ENCODE data around the gene EML4. TPM values are rescaled to one million over a fixed set of nuclear protein-coding genes. Genes with fewer than 3 reads are reported as not detected.

EML4 gene
- total and polyA plus RNA-seq, 7 experiments from 2014 or later = 64.9 to 167 (median 141) TPM

GRCh38 chr2:42296226-42296625 lies 127.1 kb downstream of the EML4 start:
- Mint-ChIP-seq H3K27me3 (no peaks in the 10 kb centered on the region), H3K27ac (peak overlapping the region; percentile 34 to 93 (median 68)), H3K4me3 (peak overlapping the region in 5 of 10 donors; percentile 3 to 77 (median 25)), H3K4me1 (peaks cover 30 to 60% (median 53%) of the 10 kb centered on the region in 7 donors), H3K36me3 (peaks cover 7 to 73% (median 56%) of the 10 kb centered on the region in 5 donors), H3K9me3 (peaks cover 0 to 5% (median 0%) of the 10 kb centered on the region in 11 donors)
- H3K4me1 ChIP-seq (ENCODE audit: control insufficient read depth in 2 of 2, insufficient read depth in 2 of 2, low read length in 2 of 2) = peaks cover 35 to 53% of the 10 kb centered on the region in 2 donors
- no peak for DNase-seq
- H3K36me3 ChIP-seq (ENCODE audit: control insufficient read depth in 2 of 3, insufficient read depth in 3 of 3, low read length in 3 of 3) = peaks cover 4 to 44% (median 5%) of the 10 kb centered on the region in 3 experiments
- CTCF ChIA-PET = interaction anchor here (0.7 kb wide), 3 partner anchors 13 to 1117 kb away, joined by 3 read pairs; no protein-coding TSS in a partner anchor
- intact Hi-C loops (cut with micrococcal nuclease) = loop anchor here (2.0 kb wide), 4 partner anchors 15 to 65 kb away; partner anchors contain the start of gene COX7A2L (in 2 of the 2)
- ATAC-seq = no peak
- H3K9me3 ChIP-seq (ENCODE audit: control insufficient read depth in 2 of 3, low read length in 3 of 3) = no peaks in the 10 kb centered on the region
- POLR2A ChIA-PET = no interaction called here
- H3K27ac ChIP-seq (ENCODE audit: low read depth, low read length) = peak overlapping the region; percentile 24
- H3K27me3 ChIP-seq (ENCODE audit: control insufficient read depth in 2 of 2, insufficient read depth in 2 of 2, low read length in 2 of 2) = no peaks in the 10 kb centered on the region
- H3K4me3 ChIP-seq (ENCODE audit: low read length) = no peak overlapping the region

- Mint-ChIP-seq H3K4me3 (peak overlapping the region; percentile 29 to 77 (median 62)), H3K27me3 (no peaks in the 10 kb centered on the region), H3K9me3 (peaks cover 0 to 5% (median 0%) of the 10 kb centered on the region in 11 donors), H3K36me3 (peaks cover 7 to 70% (median 50%) of the 10 kb centered on the region in 5 donors), H3K4me1 (peaks cover 30 to 65% (median 53%) of the 10 kb centered on the region in 7 donors), H3K27ac (peak overlapping the region; percentile 68 to 93 (median 84))
- POLR2A ChIA-PET = interaction anchor here (2.2 kb wide), 1 partner anchor 64 kb away, joined by 6 read pairs; the partner anchor contains the start of gene COX7A2L
- peak; percentile 87 for ATAC-seq
- CTCF ChIA-PET = no interaction called here
- Histone ChIP-seq H3K27me3 (ENCODE audit: control insufficient read depth in 2 of 2, insufficient read depth in 2 of 2, low read length in 2 of 2) (no peaks in the 10 kb centered on the region), H3K4me3 (ENCODE audit: low read length) (peak overlapping the region; percentile 2), H3K27ac (ENCODE audit: low read depth, low read length) (peak overlapping the region; percentile 45), H3K36me3 (ENCODE audit: control insufficient read depth in 2 of 3, insufficient read depth in 3 of 3, low read length in 3 of 3) (peaks cover 0 to 32% (median 3%) of the 10 kb centered on the region in 3 experiments), H3K4me1 (ENCODE audit: control insufficient read depth in 2 of 2, insufficient read depth in 2 of 2, low read length in 2 of 2) (peaks cover 35 to 53% of the 10 kb centered on the region in 2 donors), H3K9me3 (ENCODE audit: control insufficient read depth in 2 of 3, low read length in 3 of 3) (no peaks in the 10 kb centered on the region)
- intact Hi-C loops (cut with micrococcal nuclease) = loop anchor here (1.0 to 2.0 kb wide), 5 partner anchors 10 to 63 kb away; partner anchors contain the start of gene COX7A2L (in 2 of the 2)
- peak in 6 of 9 donors; percentile 28 to 74 (median 58) for DNase-seq
Measured at GRCh38 chr2:42297322-42297936, 128.3 kb downstream of the EML4 start.

GRCh38 chr2:42298132-42298531 lies 129.0 kb downstream of the EML4 start:
- POLR2A ChIA-PET = interaction anchor here (0.9 to 2.2 kb wide), 2 partner anchors 49 to 63 kb away, joined by 3 to 6 read pairs; partner anchors contain the start of gene COX7A2L
- ATAC-seq = no peak
- no peak for DNase-seq
- Histone ChIP-seq H3K27ac (ENCODE audit: low read depth, low read length) (no peak overlapping the region), H3K27me3 (ENCODE audit: control insufficient read depth in 2 of 2, insufficient read depth in 2 of 2, low read length in 2 of 2) (no peaks in the 10 kb centered on the region), H3K36me3 (ENCODE audit: control insufficient read depth in 2 of 3, insufficient read depth in 3 of 3, low read length in 3 of 3) (peaks cover 3 to 33% (median 8%) of the 10 kb centered on the region in 3 experiments), H3K4me3 (ENCODE audit: low read length) (peak overlapping the region; percentile 2), H3K4me1 (ENCODE audit: control insufficient read depth in 2 of 2, insufficient read depth in 2 of 2, low read length in 2 of 2) (peaks cover 35 to 53% of the 10 kb centered on the region in 2 donors), H3K9me3 (ENCODE audit: control insufficient read depth in 2 of 3, low read length in 3 of 3) (no peaks in the 10 kb centered on the region)
- peak overlapping the region; percentile 60 to 93 (median 83) for H3K27ac Mint-ChIP-seq
- CTCF ChIA-PET = no interaction called here
- intact Hi-C loops (cut with micrococcal nuclease) = no loop called here
- peaks cover 30 to 65% (median 53%) of the 10 kb centered on the region in 7 donors for H3K4me1 Mint-ChIP-seq
- H3K27me3 Mint-ChIP-seq = no peaks in the 10 kb centered on the region
- H3K36me3 Mint-ChIP-seq = peaks cover 7 to 67% (median 46%) of the 10 kb centered on the region in 5 donors
- peaks cover 0 to 5% (median 0%) of the 10 kb centered on the region in 11 donors for H3K9me3 Mint-ChIP-seq
- peak overlapping the region in 6 of 10 donors; percentile 25 to 77 (median 62) for H3K4me3 Mint-ChIP-seq

GRCh38 chr2:42298996-42299754 lies 130.0 kb downstream of the EML4 start:
- DNase-seq (no peak), ATAC-seq (no peak)
- Mint-ChIP-seq H3K27me3 (no peaks in the 10 kb centered on the region), H3K4me1 (peaks cover 31 to 72% (median 54%) of the 10 kb centered on the region in 7 donors), H3K27ac (peak overlapping the region; percentile 5 to 93 (median 76)), H3K4me3 (peak overlapping the region in 4 of 10 donors; percentile 13 to 60 (median 38)), H3K36me3 (peaks cover 11 to 71% (median 50%) of the 10 kb centered on the region in 5 donors), H3K9me3 (peaks cover 0 to 5% (median 0%) of the 10 kb centered on the region in 11 donors)
- Histone ChIP-seq H3K27ac (ENCODE audit: low read depth, low read length) (no peak overlapping the region), H3K4me3 (ENCODE audit: low read length) (peak overlapping the region; percentile 10), H3K36me3 (ENCODE audit: control insufficient read depth in 2 of 3, insufficient read depth in 3 of 3, low read length in 3 of 3) (peaks cover 7 to 40% (median 12%) of the 10 kb centered on the region in 3 experiments), H3K9me3 (ENCODE audit: control insufficient read depth in 2 of 3, low read length in 3 of 3) (no peaks in the 10 kb centered on the region), H3K4me1 (ENCODE audit: control insufficient read depth in 2 of 2, insufficient read depth in 2 of 2, low read length in 2 of 2) (peaks cover 35 to 53% of the 10 kb centered on the region in 2 donors), H3K27me3 (ENCODE audit: control insufficient read depth in 2 of 2, insufficient read depth in 2 of 2, low read length in 2 of 2) (no peaks in the 10 kb centered on the region)
- ChIA-PET CTCF (interaction anchor here (0.6 kb wide), 2 partner anchors 361 to 532 kb away, joined by 3 to 4 read pairs; no protein-coding TSS in a partner anchor), POLR2A (interaction anchor here (0.7 to 2.2 kb wide), 2 partner anchors 62 to 511 kb away, joined by 3 to 6 read pairs; partner anchors contain the start of gene COX7A2L)
- intact Hi-C loops (cut with micrococcal nuclease) = no loop called here

- peaks cover 33 to 71% (median 51%) of the 10 kb centered on the region in 7 donors for H3K4me1 Mint-ChIP-seq
- Histone ChIP-seq H3K36me3 (ENCODE audit: control insufficient read depth in 2 of 3, insufficient read depth in 3 of 3, low read length in 3 of 3) (peaks cover 7 to 35% (median 12%) of the 10 kb centered on the region in 3 experiments), H3K27me3 (ENCODE audit: control insufficient read depth in 2 of 2, insufficient read depth in 2 of 2, low read length in 2 of 2) (no peaks in the 10 kb centered on the region), H3K4me3 (ENCODE audit: low read length) (no peak overlapping the region), H3K27ac (ENCODE audit: low read depth, low read length) (no peak overlapping the region), H3K9me3 (ENCODE audit: control insufficient read depth in 2 of 3, low read length in 3 of 3) (no peaks in the 10 kb centered on the region), H3K4me1 (ENCODE audit: control insufficient read depth in 2 of 2, insufficient read depth in 2 of 2, low read length in 2 of 2) (peaks cover 35 to 50% of the 10 kb centered on the region in 2 donors)
- H3K9me3 Mint-ChIP-seq = peaks cover 0 to 5% (median 0%) of the 10 kb centered on the region in 11 donors
- POLR2A ChIA-PET = interaction anchor here (0.7 kb wide), 1 partner anchor 233 kb away, joined by 3 read pairs; no protein-coding TSS in a partner anchor
- peak overlapping the region in 2 of 9 donors; percentile 8 to 84 for H3K27ac Mint-ChIP-seq
- peaks cover 11 to 67% (median 45%) of the 10 kb centered on the region in 5 donors for H3K36me3 Mint-ChIP-seq
- CTCF ChIA-PET = interaction anchor here (1.0 kb wide), 1 partner anchor 10 kb away, joined by 4 read pairs; no protein-coding TSS in a partner anchor
- H3K4me3 Mint-ChIP-seq = no peak overlapping the region
- no peaks in the 10 kb centered on the region for H3K27me3 Mint-ChIP-seq
- ATAC-seq (no peak), DNase-seq (no peak)
- intact Hi-C loops (cut with micrococcal nuclease) = loop anchor here in 1 of 2 donors (2.0 kb wide), 1 partner anchor 16 kb away; no protein-coding TSS in a partner anchor
Measured at GRCh38 chr2:42300527-42300926, 131.4 kb downstream of the EML4 start.

- peaks cover 7 to 33% (median 16%) of the 10 kb centered on the region in 3 experiments for H3K36me3 ChIP-seq (ENCODE audit: control insufficient read depth in 2 of 3, insufficient read depth in 3 of 3, low read length in 3 of 3)
- no peak overlapping the region for H3K4me3 Mint-ChIP-seq
- CTCF ChIA-PET = no interaction called here
Measured at GRCh38 chr2:42303252-42303651, 134.1 kb downstream of the EML4 start.

More at GRCh38 chr2:42303252-42303651, 134.1 kb downstream of the EML4 start:
- POLR2A ChIA-PET = no interaction called here
- peaks cover 20 to 27% of the 10 kb centered on the region in 2 donors for H3K4me1 ChIP-seq (ENCODE audit: control insufficient read depth in 2 of 2, insufficient read depth in 2 of 2, low read length in 2 of 2)
- DNase-seq (no peak), ATAC-seq (no peak)
- no peak overlapping the region for H3K27ac ChIP-seq (ENCODE audit: low read depth, low read length)
- H3K27me3 Mint-ChIP-seq = no peaks in the 10 kb centered on the region
- H3K9me3 Mint-ChIP-seq = no peaks in the 10 kb centered on the region
- peaks cover 19 to 61% (median 39%) of the 10 kb centered on the region in 7 donors for H3K4me1 Mint-ChIP-seq
- H3K27me3 ChIP-seq (ENCODE audit: control insufficient read depth in 2 of 2, insufficient read depth in 2 of 2, low read length in 2 of 2) = no peaks in the 10 kb centered on the region
- peak overlapping the region in 4 of 9 donors; percentile 28 to 62 (median 42) for H3K27ac Mint-ChIP-seq
- H3K4me3 ChIP-seq (ENCODE audit: low read length) = no peak overlapping the region
- H3K9me3 ChIP-seq (ENCODE audit: control insufficient read depth in 2 of 3, low read length in 3 of 3) = no peaks in the 10 kb centered on the region
- intact Hi-C loops (cut with micrococcal nuclease) = no loop called here
- peaks cover 13 to 56% (median 39%) of the 10 kb centered on the region in 5 donors for H3K36me3 Mint-ChIP-seq
